Measurements from ENCODE around the gene ZNF697. TPM values are rescaled to one million over a fixed set of nuclear protein-coding genes. Genes with fewer than 3 reads are reported as not detected.

ZNF697 gene
- total RNA-seq, 2 donors from 2014 or later = 17.4 to 25.6 TPM

GRCh38 chr1:119639109-119639508, 9.0 kb downstream of the ZNF697 start:
- TF ChIP-seq, protein P1, sequence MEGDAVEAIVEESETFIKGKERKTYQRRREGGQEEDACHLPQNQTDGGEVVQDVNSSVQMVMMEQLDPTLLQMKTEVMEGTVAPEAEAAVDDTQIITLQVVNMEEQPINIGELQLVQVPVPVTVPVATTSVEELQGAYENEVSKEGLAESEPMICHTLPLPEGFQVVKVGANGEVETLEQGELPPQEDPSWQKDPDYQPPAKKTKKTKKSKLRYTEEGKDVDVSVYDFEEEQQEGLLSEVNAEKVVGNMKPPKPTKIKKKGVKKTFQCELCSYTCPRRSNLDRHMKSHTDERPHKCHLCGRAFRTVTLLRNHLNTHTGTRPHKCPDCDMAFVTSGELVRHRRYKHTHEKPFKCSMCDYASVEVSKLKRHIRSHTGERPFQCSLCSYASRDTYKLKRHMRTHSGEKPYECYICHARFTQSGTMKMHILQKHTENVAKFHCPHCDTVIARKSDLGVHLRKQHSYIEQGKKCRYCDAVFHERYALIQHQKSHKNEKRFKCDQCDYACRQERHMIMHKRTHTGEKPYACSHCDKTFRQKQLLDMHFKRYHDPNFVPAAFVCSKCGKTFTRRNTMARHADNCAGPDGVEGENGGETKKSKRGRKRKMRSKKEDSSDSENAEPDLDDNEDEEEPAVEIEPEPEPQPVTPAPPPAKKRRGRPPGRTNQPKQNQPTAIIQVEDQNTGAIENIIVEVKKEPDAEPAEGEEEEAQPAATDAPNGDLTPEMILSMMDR (IDR thresholded peaks at IDR 0.05) = no peak
- TF ChIP-seq POLR2AphosphoS5 (IDR thresholded peaks at IDR 0.05) (no peak), POLR2A (IDR thresholded peaks at IDR 0.05) (no peak)
- 81% methylated on average over 1 of the region's 1 CpG for WGBS
- no peak overlapping the region for H3K4me3 ChIP-seq
- H3K9me3 ChIP-seq = no peaks in the 10 kb centered on the region
- H3K36me3 ChIP-seq = no peaks in the 10 kb centered on the region
- H3K4me1 ChIP-seq (replicated peaks) = peaks cover 5% of the 10 kb centered on the region
- DNase-seq (ENCODE audit: low spot score) = no peak
- H3K27ac ChIP-seq = peak overlapping the region in 1 of 2 donors; percentile 64
- H3K27me3 ChIP-seq (replicated peaks; ENCODE audit: insufficient read depth) = no peaks in the 10 kb centered on the region
- intact Hi-C loops (cut with DNase I) = no loop called here

GRCh38 chr1:119637710-119638109, 10.4 kb downstream of the ZNF697 start:
- Histone ChIP-seq H3K4me3 (no peak overlapping the region), H3K36me3 (no peaks in the 10 kb centered on the region), H3K9me3 (no peaks in the 10 kb centered on the region), H3K4me1 (replicated peaks) (peaks cover 5% of the 10 kb centered on the region), H3K27me3 (replicated peaks; ENCODE audit: insufficient read depth) (no peaks in the 10 kb centered on the region), H3K27ac (peak overlapping the region in 1 of 2 donors; percentile 64)
- WGBS = 24% methylated on average over 1 of the region's 1 CpG
- DNase-seq (ENCODE audit: low spot score) = no peak
- TF ChIP-seq, protein P1 (IDR thresholded peaks at IDR 0.05) = no peak
- peak; percentile 12 for TF ChIP-seq POLR2AphosphoS5 (IDR thresholded peaks at IDR 0.05)
- TF ChIP-seq POLR2A (IDR thresholded peaks at IDR 0.05) = no peak
- intact Hi-C loops (cut with DNase I) = no loop called here

DNA sequence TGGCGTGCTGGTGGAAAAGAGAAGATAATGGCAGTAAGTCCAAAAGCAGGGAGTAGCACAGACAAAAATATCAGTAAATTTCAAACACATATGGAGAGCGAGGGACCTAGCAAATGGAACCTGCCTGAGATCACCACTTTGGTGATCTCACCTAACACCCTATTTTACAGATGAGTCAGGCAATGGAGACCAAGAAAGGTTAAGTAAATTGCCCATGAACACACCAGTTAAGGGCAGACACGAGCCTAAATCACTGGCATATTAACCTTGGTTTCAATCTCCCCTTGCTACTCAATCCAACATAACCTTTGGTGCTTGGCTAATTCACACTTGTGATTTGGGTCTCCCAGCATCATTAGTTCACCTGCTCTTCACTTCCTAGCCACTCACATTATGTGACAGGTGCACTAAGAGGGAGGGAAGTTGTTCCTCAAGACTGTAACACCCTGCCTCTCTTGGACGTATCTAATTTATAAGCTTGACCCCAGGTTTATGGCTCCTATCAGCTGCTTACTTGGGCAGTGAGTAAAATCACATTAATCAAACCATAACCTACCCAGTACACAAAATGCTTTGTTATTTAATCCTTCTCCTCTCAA, 11.5 kb downstream of the ZNF697 start:
- Histone ChIP-seq H3K4me3 (no peak overlapping the region), H3K27ac (peak overlapping the region in 1 of 2 donors; percentile 64), H3K9me3 (no peaks in the 10 kb centered on the region), H3K27me3 (replicated peaks; ENCODE audit: insufficient read depth) (no peaks in the 10 kb centered on the region), H3K4me1 (replicated peaks) (peaks cover 5% of the 10 kb centered on the region), H3K36me3 (no peaks in the 10 kb centered on the region)
- WGBS = 84% methylated on average over 4 of the region's 4 CpGs
- DNase-seq (ENCODE audit: low spot score) = no peak
- intact Hi-C loops (cut with DNase I) = no loop called here
- TF ChIP-seq, protein P1 (IDR thresholded peaks at IDR 0.05) = no peak
- TF ChIP-seq POLR2AphosphoS5 (IDR thresholded peaks at IDR 0.05) (no peak), POLR2A (IDR thresholded peaks at IDR 0.05) (no peak)

GRCh38 chr1:119635811-119636390, 12.2 kb downstream of the ZNF697 start:
- Histone ChIP-seq H3K9me3 (no peaks in the 10 kb centered on the region), H3K27ac (peak overlapping the region in 1 of 2 donors; percentile 64), H3K36me3 (no peaks in the 10 kb centered on the region), H3K27me3 (replicated peaks; ENCODE audit: insufficient read depth) (no peaks in the 10 kb centered on the region), H3K4me1 (replicated peaks) (peaks cover 8% of the 10 kb centered on the region), H3K4me3 (no peak overlapping the region)
- 85% methylated on average over 7 of the region's 7 CpGs for WGBS
- TF ChIP-seq POLR2A (IDR thresholded peaks at IDR 0.05) (no peak), POLR2AphosphoS5 (IDR thresholded peaks at IDR 0.05) (no peak)
- TF ChIP-seq, protein P1 (IDR thresholded peaks at IDR 0.05) = no peak
- DNase-seq (ENCODE audit: low spot score) = no peak
- intact Hi-C loops (cut with DNase I) = no loop called here

DNA sequence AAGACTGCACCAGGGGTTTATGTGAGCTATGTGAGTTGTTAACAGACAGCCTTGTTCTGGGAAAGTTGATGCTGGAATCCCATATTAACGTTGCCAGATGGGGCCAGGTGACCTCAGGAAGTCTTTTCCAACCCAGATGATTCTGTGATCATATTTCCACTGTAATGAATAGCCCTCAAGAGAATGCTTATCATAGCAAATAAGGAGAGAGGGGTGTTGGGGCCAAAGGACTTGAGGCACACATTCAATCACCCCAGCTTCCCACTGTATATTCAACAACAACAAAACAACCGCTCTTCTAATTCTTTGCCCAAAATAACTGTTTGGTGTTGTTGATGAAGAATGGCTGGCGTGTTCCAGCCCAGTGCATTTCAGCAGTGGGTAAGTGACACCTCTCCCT, 14.1 kb downstream of the ZNF697 start:
- Histone ChIP-seq H3K27me3 (replicated peaks; ENCODE audit: insufficient read depth) (no peaks in the 10 kb centered on the region), H3K36me3 (no peaks in the 10 kb centered on the region), H3K27ac (peak overlapping the region in 1 of 2 donors; percentile 1), H3K4me1 (replicated peaks) (peaks cover 12% of the 10 kb centered on the region), H3K4me3 (no peak overlapping the region), H3K9me3 (no peaks in the 10 kb centered on the region)
- TF ChIP-seq POLR2A (IDR thresholded peaks at IDR 0.05) (no peak), POLR2AphosphoS5 (IDR thresholded peaks at IDR 0.05) (no peak)
- TF ChIP-seq, protein P1 (IDR thresholded peaks at IDR 0.05) = no peak
- no peak for DNase-seq (ENCODE audit: low spot score)
- WGBS = 62% methylated on average over 3 of the region's 3 CpGs
- intact Hi-C loops (cut with DNase I) = no loop called here

Measured in prostate gland (tissue), 2 donors.